Measurements from ENCODE around the gene PLEKHG3.

DNA sequence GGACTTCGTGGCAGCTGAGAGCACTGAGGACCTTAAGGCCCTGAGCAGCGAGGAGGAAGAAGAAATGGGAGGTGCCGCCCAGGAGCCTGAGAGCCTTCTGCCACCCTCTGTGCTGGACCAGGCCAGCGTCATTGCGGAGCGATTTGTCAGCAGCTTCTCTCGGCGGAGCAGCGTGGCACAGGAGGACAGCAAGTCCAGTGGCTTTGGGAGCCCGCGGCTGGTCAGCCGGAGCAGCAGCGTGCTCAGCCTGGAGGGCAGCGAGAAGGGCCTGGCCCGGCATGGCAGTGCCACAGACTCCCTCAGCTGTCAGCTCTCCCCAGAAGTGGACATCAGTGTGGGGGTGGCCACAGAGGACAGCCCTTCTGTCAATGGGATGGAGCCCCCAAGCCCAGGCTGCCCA lies 37.0 kb downstream of the PLEKHG3 start:
- TF ChIP-seq POLR2A (IDR thresholded peaks at IDR 0.05; ENCODE audit: low read depth, low read length) = no peak
- TF ChIP-seq, protein P1, sequence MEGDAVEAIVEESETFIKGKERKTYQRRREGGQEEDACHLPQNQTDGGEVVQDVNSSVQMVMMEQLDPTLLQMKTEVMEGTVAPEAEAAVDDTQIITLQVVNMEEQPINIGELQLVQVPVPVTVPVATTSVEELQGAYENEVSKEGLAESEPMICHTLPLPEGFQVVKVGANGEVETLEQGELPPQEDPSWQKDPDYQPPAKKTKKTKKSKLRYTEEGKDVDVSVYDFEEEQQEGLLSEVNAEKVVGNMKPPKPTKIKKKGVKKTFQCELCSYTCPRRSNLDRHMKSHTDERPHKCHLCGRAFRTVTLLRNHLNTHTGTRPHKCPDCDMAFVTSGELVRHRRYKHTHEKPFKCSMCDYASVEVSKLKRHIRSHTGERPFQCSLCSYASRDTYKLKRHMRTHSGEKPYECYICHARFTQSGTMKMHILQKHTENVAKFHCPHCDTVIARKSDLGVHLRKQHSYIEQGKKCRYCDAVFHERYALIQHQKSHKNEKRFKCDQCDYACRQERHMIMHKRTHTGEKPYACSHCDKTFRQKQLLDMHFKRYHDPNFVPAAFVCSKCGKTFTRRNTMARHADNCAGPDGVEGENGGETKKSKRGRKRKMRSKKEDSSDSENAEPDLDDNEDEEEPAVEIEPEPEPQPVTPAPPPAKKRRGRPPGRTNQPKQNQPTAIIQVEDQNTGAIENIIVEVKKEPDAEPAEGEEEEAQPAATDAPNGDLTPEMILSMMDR (conservative IDR thresholded peaks at IDR 0.05; ENCODE audit: low read depth, low read length) = no peak
- no peak for TF ChIP-seq SMC3 (IDR thresholded peaks at IDR 0.05; ENCODE audit: low read depth, low read length)
- no peak for TF ChIP-seq RFX5 (IDR thresholded peaks at IDR 0.05; ENCODE audit: low read depth, low read length)
- TF ChIP-seq MAZ (IDR thresholded peaks at IDR 0.05; ENCODE audit: borderline replicate concordance, low read depth, low read length) = no peak
- no peak for TF ChIP-seq NFE2L2 (IDR thresholded peaks at IDR 0.05; ENCODE audit: low read depth, low read length)
- TF ChIP-seq RCOR1 (IDR thresholded peaks at IDR 0.05; ENCODE audit: insufficient replicate concordance, low read length) = no peak
- no peak for TF ChIP-seq CEBPB (IDR thresholded peaks at IDR 0.05; ENCODE audit: low read depth, low read length)
- no peak for TF ChIP-seq RAD21 (IDR thresholded peaks at IDR 0.05; ENCODE audit: low read length)
- no peak for TF ChIP-seq MXI1 (IDR thresholded peaks at IDR 0.05; ENCODE audit: borderline replicate concordance, low read depth, low read length)
- TF ChIP-seq USF2 (IDR thresholded peaks at IDR 0.05; ENCODE audit: low read depth, low read length) = no peak
- TF ChIP-seq BHLHE40 (IDR thresholded peaks at IDR 0.05; ENCODE audit: low read depth, low read length) = no peak
- TF ChIP-seq FOS (IDR thresholded peaks at IDR 0.05; ENCODE audit: low read depth, low read length) = no peak
